Activated CD4-positive, alpha-beta memory T cell treated with anti-CD3 and anti-CD28 coated beads, Interleukin-2, amount 10 ng/mL, durations not matched to agents 7 days and 5 days (primary cell): ENCODE measurements around the gene OR1N2. TPM values are rescaled to one million over a fixed set of nuclear protein-coding genes. Genes with fewer than 3 reads are reported as not detected.
"Not testable (repeated sequence)": the region's sequence is repeated elsewhere in the genome, so short reads cannot be mapped to it uniquely, and the experiment has no call there.

ENCODE experiments used
- CTCF ChIA-PET: fragments of 350-600 bp; sonication (Branson Sonifier 250); formaldehyde crosslinking; loops from one replicate; lab custom pipeline; 2021; ENCODE audit warnings: antibody characterized with exemption, inconsistent platforms; lab: Charles Lee
- POLR2A ChIA-PET: fragments of 350-600 bp; sonication (Branson Sonifier 250); formaldehyde crosslinking; loops from one replicate; lab custom pipeline; 2021; ENCODE audit warnings: antibody characterized with exemption; lab: Charles Lee
- DNase-seq: peaks from one replicate; pipeline ENCODE4 v3.0.0-alpha.2; 2020
- H3K27ac Mint-ChIP-seq: one replicate; pipeline ENCODE4 v1.8.0; 2021; ENCODE audit warnings: mild to moderate bottlenecking, mixed read lengths
- H3K27me3 Mint-ChIP-seq: one replicate; pipeline ENCODE4 v1.8.0; 2021; ENCODE audit warnings: mixed read lengths
- H3K36me3 Mint-ChIP-seq: one replicate; pipeline ENCODE4 v1.8.0; 2021; ENCODE audit warnings: low read depth, mixed read lengths
- H3K4me1 Mint-ChIP-seq: one replicate; pipeline ENCODE4 v1.8.0; 2021; ENCODE audit warnings: mixed read lengths
- H3K4me3 Mint-ChIP-seq: one replicate; pipeline ENCODE4 v1.8.0; 2021; ENCODE audit warnings: mild to moderate bottlenecking, mixed read lengths
- H3K9me3 Mint-ChIP-seq: one replicate; pipeline ENCODE4 v1.8.0; 2021; ENCODE audit warnings: mixed read lengths
- total RNA-seq, 2 experiments: library from RNA; stranded (reverse); gene quantifications; one replicate each; pipeline ENCODE4 v1.2.3, GENCODE V29; 2021

Gene OR1N2
- total RNA-seq, 2 experiments from 2014 or later, result not detected

GRCh38 chr9:122561446-122561845, 8.5 kb downstream of the OR1N2 start:
- Mint-ChIP-seq H3K27ac (no peak overlapping the region), H3K9me3 (peaks cover 2% of the 10 kb centered on the region), H3K4me1 (no peaks in the 10 kb centered on the region), H3K27me3 (peaks cover 5% of the 10 kb centered on the region), H3K36me3 (no peaks in the 10 kb centered on the region), H3K4me3 (no peak overlapping the region)
- CTCF ChIA-PET, result no interaction called here
- POLR2A ChIA-PET, result no interaction called here
- DNase-seq, result no peak

GRCh38 chr9:122562134-122562760, 9.3 kb downstream of the OR1N2 start:
- peaks cover 2% of the 10 kb centered on the region for H3K9me3 Mint-ChIP-seq
- no peak overlapping the region for H3K27ac Mint-ChIP-seq
- CTCF ChIA-PET, result no interaction called here
- H3K36me3 Mint-ChIP-seq, result no peaks in the 10 kb centered on the region
- no peaks in the 10 kb centered on the region for H3K4me1 Mint-ChIP-seq
- H3K27me3 Mint-ChIP-seq, result peaks cover 7% of the 10 kb centered on the region
- POLR2A ChIA-PET, result no interaction called here
- no peak for DNase-seq
- H3K4me3 Mint-ChIP-seq, result no peak overlapping the region

GRCh38 chr9:122567901-122568300, 15.0 kb downstream of the OR1N2 start:
- H3K9me3 Mint-ChIP-seq, result peaks cover 2% of the 10 kb centered on the region
- DNase-seq, result no peak
- peaks cover 3% of the 10 kb centered on the region for H3K4me1 Mint-ChIP-seq
- no peaks in the 10 kb centered on the region for H3K36me3 Mint-ChIP-seq
- no peak overlapping the region for H3K27ac Mint-ChIP-seq
- CTCF ChIA-PET, result no interaction called here
- peaks cover 2% of the 10 kb centered on the region for H3K27me3 Mint-ChIP-seq
- H3K4me3 Mint-ChIP-seq, result no peak overlapping the region
- POLR2A ChIA-PET, result no interaction called here

- Mint-ChIP-seq H3K27me3 (no peaks in the 10 kb centered on the region), H3K27ac (no peak overlapping the region), H3K4me3 (no peak overlapping the region), H3K9me3 (no peaks in the 10 kb centered on the region), H3K4me1 (peaks cover 3% of the 10 kb centered on the region), H3K36me3 (no peaks in the 10 kb centered on the region)
- ChIA-PET CTCF (no interaction called here), POLR2A (no interaction called here)
- DNase-seq, result no peak
Observed at GRCh38 chr9:122572456-122572855, 19.5 kb downstream of the OR1N2 start.

GRCh38 chr9:122579874-122580273, 27.0 kb downstream of the OR1N2 start:
- no peak for DNase-seq
- no peaks in the 10 kb centered on the region for H3K4me1 Mint-ChIP-seq
- H3K27ac Mint-ChIP-seq, result no peak overlapping the region
- no peak overlapping the region for H3K4me3 Mint-ChIP-seq
- no peaks in the 10 kb centered on the region for H3K27me3 Mint-ChIP-seq
- CTCF ChIA-PET, result no interaction called here
- no peaks in the 10 kb centered on the region for H3K36me3 Mint-ChIP-seq
- no peaks in the 10 kb centered on the region for H3K9me3 Mint-ChIP-seq
- POLR2A ChIA-PET, result no interaction called here

GRCh38 chr9:122580360-122580759, 27.4 kb downstream of the OR1N2 start:
- Mint-ChIP-seq H3K4me3 (no peak overlapping the region), H3K36me3 (no peaks in the 10 kb centered on the region), H3K4me1 (no peaks in the 10 kb centered on the region), H3K27ac (no peak overlapping the region), H3K27me3 (no peaks in the 10 kb centered on the region), H3K9me3 (no peaks in the 10 kb centered on the region)
- ChIA-PET CTCF (no interaction called here), POLR2A (no interaction called here)
- DNase-seq, result no peak

- DNase-seq, result not testable (repeated sequence)
Observed at GRCh38 chr9:122583284-122583683, 30.4 kb downstream of the OR1N2 start, which contains the start of gene OR1L8. OR1L8 (minus strand) TSS chr9:122583384; CDS start chr9:122568477, 14,907 bp downstream.

More at GRCh38 chr9:122583284-122583683, 30.4 kb downstream of the OR1N2 start, which contains the start of gene OR1L8:
- H3K27ac Mint-ChIP-seq, CTCF ChIA-PET, H3K4me1 Mint-ChIP-seq, POLR2A ChIA-PET, H3K4me3 Mint-ChIP-seq, H3K27me3 Mint-ChIP-seq, H3K36me3 Mint-ChIP-seq, H3K9me3 Mint-ChIP-seq: not testable (repeated sequence)

Other genes with a start within 250 kb of the OR1N2 start
- gene PTGS1, start 182.1 kb upstream of the OR1N2 start, total RNA-seq, result under 1 TPM; 0.08 to 0.20 TPM
- not detected for gene OR1J1, start 75.2 kb upstream of the OR1N2 start, total RNA-seq
- not detected for gene OR1J2, start 42.3 kb upstream of the OR1N2 start, total RNA-seq
- gene OR1J4, start 34.0 kb upstream of the OR1N2 start, total RNA-seq, result not detected
- not detected for gene OR1N1, start 25.8 kb upstream of the OR1N2 start, total RNA-seq
- gene OR1L8, start 30.3 kb downstream of the OR1N2 start, total RNA-seq, result not detected
- gene OR1Q1, start 61.6 kb downstream of the OR1N2 start, total RNA-seq, result not detected
- gene OR1B1, start 104.5 kb downstream of the OR1N2 start, total RNA-seq, result not detected
- not detected for gene OR1L1, start 108.6 kb downstream of the OR1N2 start, total RNA-seq
- not detected for gene OR1L3, start 122.0 kb downstream of the OR1N2 start, total RNA-seq
- gene OR1L4, start 170.9 kb downstream of the OR1N2 start, total RNA-seq, result not detected
- gene OR1L6, start 189.2 kb downstream of the OR1N2 start, total RNA-seq, result not detected
- gene OR5C1, start 235.8 kb downstream of the OR1N2 start, total RNA-seq, result not detected
- not detected for gene OR1K1, start 247.0 kb downstream of the OR1N2 start, total RNA-seq